Umbilical cord (tissue), 2 donors: ENCODE data around the gene PRMT1. TPM values are rescaled to one million over a fixed set of nuclear protein-coding genes. Genes with fewer than 3 reads are reported as not detected.
"Not testable (repeated sequence)": the region's sequence is repeated elsewhere in the genome, so short reads cannot be mapped to it uniquely, and the experiment has no call there.

Experiments used
- DNase-seq: peaks from one replicate; pipeline ENCODE4 v3.0.0-alpha.2; 2015; ENCODE audit warnings: low spot score
- total RNA-seq: library from RNA; depleted of rRNA; stranded (reverse); fragments of >200 nt; gene quantifications from one replicate; pipeline ENCODE4 v1.2.3, GENCODE V29; 2014; ENCODE audit warnings: low replicate concordance; ENCODE audit not compliant: insufficient read depth

The PRMT1 gene
- total RNA-seq = 137 TPM

- DNase-seq = peak; percentile 56
Observed at GRCh38 chr19:49677231-49677900, at the start of gene PRMT1. PRMT1 (plus strand) TSS chr19:49677271; CDS start chr19:49677281, 10 bp downstream.

GRCh38 chr19:49629659-49630058 lies 47.4 kb upstream of the PRMT1 start:
- DNase-seq = no peak

GRCh38 chr19:49631014-49631588 lies 46.0 kb upstream of the PRMT1 start:
- DNase-seq = no peak

- DNase-seq = no peak
Observed at GRCh38 chr19:49631610-49632192, 45.4 kb upstream of the PRMT1 start.

DNA sequence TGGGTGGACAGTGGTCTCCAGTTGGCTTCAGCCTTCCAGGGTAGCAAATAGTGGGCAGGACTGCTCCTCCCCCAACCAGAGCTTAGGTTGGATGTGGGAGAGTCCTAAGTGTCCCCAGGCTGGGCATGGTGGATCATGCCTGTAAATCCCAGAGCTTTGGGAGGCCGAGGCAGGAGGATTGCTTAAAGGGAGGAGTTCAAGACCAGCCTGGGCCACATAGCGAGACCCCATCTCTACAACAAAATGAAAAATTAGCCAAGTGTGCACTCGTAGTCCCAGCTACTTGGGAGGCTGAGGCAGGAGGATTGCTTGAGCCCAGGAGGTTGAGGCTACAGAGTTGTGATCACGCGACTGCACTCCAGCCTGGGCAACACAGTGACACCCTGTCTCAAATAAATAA lies 44.5 kb upstream of the PRMT1 start:
- DNase-seq = no peak

DNA sequence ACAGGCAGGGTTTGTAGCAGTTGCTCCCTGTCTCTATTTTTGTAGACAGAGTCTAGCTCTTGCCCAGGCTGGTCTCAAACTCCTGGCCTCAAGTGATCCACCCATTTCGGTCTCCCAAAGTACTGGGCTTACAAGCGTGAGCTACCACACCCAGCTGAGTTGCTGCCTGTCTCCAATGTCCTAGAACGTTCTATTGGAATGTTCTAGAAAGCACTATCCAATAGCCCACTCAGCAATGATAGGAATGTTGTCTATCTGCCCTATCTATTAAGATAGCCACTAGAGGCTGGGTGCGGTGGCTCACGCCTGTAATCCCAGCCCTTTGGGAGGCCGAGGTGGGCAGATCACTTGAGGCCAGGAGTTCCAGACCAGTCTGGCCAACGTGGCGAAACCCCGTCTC lies 43.8 kb upstream of the PRMT1 start:
- DNase-seq = not testable (repeated sequence)

- DNase-seq = peak; percentile 53
Observed at GRCh38 chr19:49635530-49636232, 41.4 kb upstream of the PRMT1 start.

DNA sequence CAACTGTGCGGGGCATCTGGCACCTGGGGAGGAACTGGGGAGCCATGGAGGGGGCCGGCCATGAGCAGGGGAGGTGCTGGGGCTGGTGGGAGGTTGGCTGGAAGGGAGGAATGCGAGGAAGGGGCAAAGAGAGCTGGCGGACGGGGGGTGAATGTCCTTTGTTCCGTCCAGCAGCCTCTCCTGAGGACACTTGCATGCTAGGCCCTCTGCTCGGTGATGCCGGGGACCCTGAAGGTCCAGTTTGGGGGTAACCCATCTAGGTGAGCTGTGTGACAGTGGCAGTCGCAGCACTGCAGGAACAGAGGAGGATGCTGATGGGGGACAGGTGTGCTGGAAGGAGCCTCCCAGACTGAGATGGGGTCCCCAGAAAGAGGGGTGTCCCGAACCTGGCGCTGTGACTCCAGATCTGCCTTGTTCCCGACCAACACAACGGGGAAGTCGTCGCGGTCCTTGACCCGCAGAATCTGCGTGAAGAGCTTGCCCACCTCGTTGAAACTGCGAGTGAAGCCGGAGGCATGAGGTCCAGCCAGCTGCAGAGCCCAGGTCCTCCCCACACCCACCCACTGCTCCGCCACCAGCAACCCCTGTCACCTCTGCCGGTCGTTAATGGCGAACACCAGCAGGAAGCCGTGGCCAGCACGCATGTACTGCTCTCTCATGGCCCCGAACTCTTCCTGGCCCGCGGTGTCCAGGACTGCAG lies 40.7 kb upstream of the PRMT1 start:
- no peak for DNase-seq

GRCh38 chr19:49637821-49638738 lies 39.0 kb upstream of the PRMT1 start:
- peak; percentile 95 for DNase-seq

DNA sequence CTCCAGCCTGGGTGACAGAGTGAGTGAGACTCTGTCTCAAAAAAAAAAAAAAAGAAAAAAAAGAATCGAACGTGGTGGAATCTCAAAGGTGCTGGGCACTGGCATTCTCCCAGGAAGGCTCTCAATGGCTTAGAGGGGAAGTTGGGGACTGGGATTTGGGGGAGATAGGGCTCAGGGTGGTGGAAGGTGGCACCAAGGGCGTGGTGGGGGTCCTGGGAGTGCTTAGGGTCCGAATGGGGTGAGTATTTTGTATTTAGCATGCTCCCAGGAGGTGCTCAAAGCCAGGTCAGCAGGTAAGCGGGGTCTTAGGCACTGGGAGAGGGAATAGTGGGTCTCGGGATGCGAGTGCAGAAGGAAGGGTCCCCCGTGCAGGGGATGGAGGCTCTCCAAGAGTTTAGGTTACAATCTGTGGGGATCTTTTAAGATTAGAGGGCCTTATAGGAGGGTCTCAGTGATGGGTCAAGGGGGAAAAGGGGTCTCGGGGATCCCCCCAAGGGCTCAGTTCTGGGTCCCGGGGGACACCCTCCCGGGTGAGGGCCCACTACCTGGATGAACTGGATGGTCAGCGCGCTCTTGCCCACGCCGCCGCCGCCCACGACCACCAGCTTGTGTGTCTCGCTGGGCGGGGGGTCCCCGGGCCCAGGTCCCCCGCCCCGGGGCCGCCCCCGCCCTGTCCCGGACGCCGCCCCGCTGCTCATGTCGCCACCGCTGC lies 37.5 kb upstream of the PRMT1 start:
- DNase-seq = peak; percentile 25

GRCh38 chr19:49640113-49640898 lies 36.8 kb upstream of the PRMT1 start, which contains the start of gene RRAS:
RRAS (minus strand) TSS chr19:49640143; CDS start chr19:49640098, 45 bp downstream.
- peak; percentile 100 for DNase-seq

- DNase-seq = peak; percentile 99
Observed at GRCh38 chr19:49641688-49642491, 35.2 kb upstream of the PRMT1 start, which contains the start of gene SCAF1. SCAF1 (plus strand) TSS chr19:49642209; CDS start chr19:49645027, 2,818 bp downstream.

DNA sequence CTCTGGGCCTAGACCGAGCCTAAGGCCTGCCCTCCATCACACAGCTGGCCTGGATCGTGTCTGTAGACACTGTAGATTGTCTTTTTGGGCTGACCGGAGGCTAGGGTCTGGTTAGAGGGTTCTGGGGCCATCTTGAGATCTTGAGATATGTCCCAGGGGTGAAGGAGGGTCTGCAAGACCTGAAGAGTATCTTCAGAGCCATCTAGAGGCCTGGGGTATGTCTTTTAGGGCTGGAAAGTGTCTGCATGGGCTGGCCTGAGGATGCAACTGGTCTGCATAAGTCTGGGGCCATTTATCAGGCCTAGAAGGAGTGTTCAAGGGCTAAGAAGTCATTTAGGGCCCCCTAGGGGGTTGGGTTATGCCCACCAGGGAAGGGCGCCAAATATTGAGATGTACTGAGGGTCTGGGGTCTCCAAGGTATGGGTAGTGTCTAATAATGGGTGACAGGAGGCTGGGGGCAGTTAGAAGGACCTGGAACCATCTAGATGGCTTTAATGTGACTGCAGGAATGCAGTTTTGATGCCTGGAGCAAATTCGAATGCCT lies 34.5 kb upstream of the PRMT1 start:
- DNase-seq = no peak

DNA sequence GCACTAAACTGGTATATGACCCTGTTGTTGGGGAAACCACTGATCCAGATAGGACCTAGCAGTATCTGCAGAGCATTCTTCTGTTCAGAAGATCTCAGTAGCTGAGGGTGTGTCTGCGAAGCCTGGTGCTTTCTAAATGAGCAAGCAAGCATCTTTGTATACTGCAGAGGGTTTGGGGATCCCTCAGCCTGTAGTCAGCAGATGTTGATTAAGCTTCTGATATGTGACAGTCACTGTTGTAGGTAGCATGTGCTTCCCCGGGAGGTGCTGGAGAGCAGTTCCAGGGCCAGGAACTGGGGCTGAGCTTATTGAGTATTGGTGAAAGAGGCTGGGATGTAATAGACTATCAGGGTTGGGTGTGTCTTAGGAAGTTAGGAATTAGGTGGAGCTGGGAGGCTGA lies 33.6 kb upstream of the PRMT1 start:
- DNase-seq = no peak

- DNase-seq = no peak
Observed at GRCh38 chr19:49645592-49645991, 31.5 kb upstream of the PRMT1 start.

- DNase-seq = no peak
Observed at GRCh38 chr19:49645995-49646394, 31.1 kb upstream of the PRMT1 start.

DNA sequence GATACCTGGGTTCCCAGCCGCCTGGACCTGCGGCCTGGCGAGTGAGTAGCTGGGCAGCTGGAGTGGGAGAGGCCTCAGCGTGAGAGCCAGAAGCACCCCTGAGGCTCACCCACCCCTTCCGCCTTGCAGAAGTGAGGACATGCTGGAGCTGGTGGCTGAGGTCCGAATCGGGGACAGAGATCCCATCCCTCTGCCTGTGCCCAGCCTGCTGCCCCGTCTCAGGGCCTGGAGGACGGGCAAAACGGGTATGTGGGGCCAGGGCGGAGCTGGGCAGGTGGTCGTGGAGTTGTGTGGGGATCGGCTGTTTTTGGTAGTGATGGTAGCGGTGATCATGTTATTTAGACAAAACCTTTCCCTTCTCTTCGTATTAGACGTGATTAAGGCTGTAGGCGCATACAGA lies 30.5 kb upstream of the PRMT1 start:
- no peak for DNase-seq
